Spinal cord (tissue), 10 donors: ENCODE results near the gene TCF25. TPM values are rescaled to one million over a fixed set of nuclear protein-coding genes. Genes with fewer than 3 reads are reported as not detected.

ENCODE experiments used
- DNase-seq, 6 donors: peaks; one replicate each; pipeline versions ENCODE4 v3.0.0 to v3.0.0-alpha.2; 2013 to 2015; ENCODE audit warnings: low spot score in 6 of 6, low read depth in 4 of 6
- H3K27ac ChIP-seq: one replicate; pipeline ENCODE4 v1.5.1; 2013; ENCODE audit warnings: low read depth, low read length, control low read depth
- H3K27me3 ChIP-seq: one replicate; pipeline ENCODE4 v1.6.1; 2013; ENCODE audit warnings: low read length; ENCODE audit not compliant: control insufficient read depth, insufficient read depth
- H3K36me3 ChIP-seq: one replicate; pipeline ENCODE4 v1.6.1; 2013; ENCODE audit warnings: low read length; ENCODE audit not compliant: control insufficient read depth, insufficient read depth
- H3K4me1 ChIP-seq: one replicate; pipeline ENCODE4 v1.6.1; 2013; ENCODE audit warnings: low read length; ENCODE audit not compliant: control insufficient read depth, insufficient read depth
- H3K4me3 ChIP-seq: one replicate; pipeline ENCODE4 v1.5.1; 2013; ENCODE audit warnings: low read depth, low read length, control low read depth
- H3K9me3 ChIP-seq: one replicate; pipeline ENCODE4 v1.6.1; 2013; ENCODE audit warnings: low read length; ENCODE audit not compliant: control insufficient read depth, insufficient read depth
- WGBS: methylation state at CpG from one replicate; pipeline ENCODE4 v1.1.5; 2013; ENCODE audit warnings: missing lambda C conversion rate; ENCODE audit not compliant: insufficient coverage; 5-methylcytosine and 5-hydroxymethylcytosine counted together
- polyA plus RNA-seq, 2 donors: library from polyadenylated mRNA; unstranded; fragments of 120-200 nt; gene quantifications; one replicate each; pipeline ENCODE4 v1.2.1, GENCODE V29; 2013; ENCODE audit not compliant: insufficient read length in 2 of 2
- total RNA-seq, 2 donors: library from RNA; depleted of rRNA in 1 of 2; stranded (reverse); fragments of 120-200 nt in 1 of 2; fragments of >200 nt in 1 of 2; gene quantifications; one replicate each; pipeline versions ENCODE4 v1.2.3 to v1.2.4, GENCODE V29; 2013 to 2014
- donor health status: healthy.

TCF25 gene
- total and polyA plus RNA-seq, 4 donors, result 114 to 240 (median 175) TPM

DNA sequence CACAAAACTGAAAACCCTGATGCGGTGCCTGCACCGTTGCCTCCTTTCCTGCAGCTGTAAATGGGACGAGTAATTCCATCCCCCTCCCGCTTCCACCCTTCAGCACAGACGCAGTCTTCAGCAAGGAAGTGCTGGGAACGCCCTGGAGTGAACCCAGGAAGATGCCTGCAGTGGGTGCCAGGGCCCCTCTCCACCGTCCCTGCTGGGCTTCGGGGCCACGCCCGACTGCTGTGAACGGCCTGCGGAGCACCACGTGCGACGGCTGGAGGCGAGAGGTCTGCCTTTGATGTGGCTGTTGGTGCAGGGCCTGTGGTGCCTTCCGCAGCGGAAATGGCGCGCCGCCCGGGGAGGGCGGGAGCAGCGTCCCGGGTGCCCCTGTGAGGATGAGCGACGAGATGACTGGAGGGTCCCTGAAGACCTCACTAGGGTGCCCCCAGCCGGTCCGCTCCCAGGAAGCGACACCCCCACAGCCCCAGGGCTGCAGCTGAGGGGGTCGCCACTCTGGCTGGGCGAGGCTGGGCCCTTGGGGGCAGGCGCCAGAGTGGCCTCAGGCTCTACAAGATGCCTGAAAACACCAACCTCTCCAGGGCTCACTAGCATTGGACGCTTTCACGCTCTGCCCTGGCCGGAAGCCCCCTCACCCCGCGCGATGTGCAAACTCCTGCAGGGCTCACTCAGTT is 44.5 kb downstream of the TCF25 start:
- peak in 3 of 6 donors; percentile 18 to 79 (median 72) for DNase-seq
- Histone ChIP-seq H3K36me3 (peaks cover 33% of the 10 kb centered on the region), H3K27ac (peak overlapping the region; percentile 61), H3K9me3 (no peaks in the 10 kb centered on the region), H3K4me1 (peaks cover 69% of the 10 kb centered on the region), H3K4me3 (peak overlapping the region; percentile 38), H3K27me3 (no peaks in the 10 kb centered on the region)
- under 1% methylated on average over 39 of the region's 39 CpGs for WGBS

DNA sequence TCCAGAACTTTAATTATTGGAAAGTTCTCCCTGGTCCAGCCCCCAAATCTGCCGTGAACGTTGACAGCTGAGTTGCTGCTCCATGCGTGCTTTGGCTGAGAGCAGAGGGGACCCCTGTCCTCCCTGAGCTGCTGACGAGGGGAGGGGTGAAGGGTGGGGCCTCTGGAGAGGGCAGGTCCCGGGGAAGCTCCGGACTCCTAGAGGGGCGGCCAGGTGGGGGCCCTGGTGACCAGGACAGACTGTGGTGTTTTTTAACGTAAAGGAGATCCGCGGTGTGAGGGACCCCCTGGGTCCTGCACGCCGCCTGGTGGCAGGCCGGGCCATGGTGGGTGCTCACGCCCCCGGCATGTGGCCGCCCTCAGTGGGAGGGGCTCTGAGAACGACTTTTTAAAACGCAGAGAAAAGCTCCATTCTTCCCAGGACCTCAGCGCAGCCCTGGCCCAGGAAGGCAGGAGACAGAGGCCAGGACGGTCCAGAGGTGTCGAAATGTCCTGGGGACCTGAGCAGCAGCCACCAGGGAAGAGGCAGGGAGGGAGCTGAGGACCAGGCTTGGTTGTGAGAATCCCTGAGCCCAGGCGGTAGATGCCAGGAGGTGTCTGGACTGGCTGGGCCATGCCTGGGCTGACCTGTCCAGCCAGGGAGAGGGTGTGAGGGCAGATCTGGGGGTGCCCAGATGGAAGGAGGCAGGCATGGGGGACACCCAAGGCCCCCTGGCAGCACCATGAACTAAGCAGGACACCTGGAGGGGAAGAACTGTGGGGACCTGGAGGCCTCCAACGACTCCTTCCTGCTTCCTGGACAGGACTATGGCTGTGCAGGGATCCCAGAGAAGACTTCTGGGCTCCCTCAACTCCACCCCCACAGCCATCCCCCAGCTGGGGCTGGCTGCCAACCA is 45.3 kb downstream of the TCF25 start, which contains the start of gene MC1R:
MC1R (plus strand) TSS at position 410 of the 895 bp plus-strand sequence; CDS start at position 807, 397 bp downstream.
- peaks cover 72% of the 10 kb centered on the region for H3K4me1 ChIP-seq
- peak within 1 kb of the TSS; percentile 38 for H3K4me3 ChIP-seq
- H3K27ac ChIP-seq, result peak within 1 kb of the TSS; percentile 61
- H3K9me3 ChIP-seq, result no peaks in the 10 kb centered on the region
- peaks cover 25% of the 10 kb centered on the region for H3K36me3 ChIP-seq
- DNase-seq, result peak in 2 of 6 donors; percentile 23 to 45
- WGBS, result 9% methylated on average over 22 of the region's 23 CpGs
- no peaks in the 10 kb centered on the region for H3K27me3 ChIP-seq

DNA sequence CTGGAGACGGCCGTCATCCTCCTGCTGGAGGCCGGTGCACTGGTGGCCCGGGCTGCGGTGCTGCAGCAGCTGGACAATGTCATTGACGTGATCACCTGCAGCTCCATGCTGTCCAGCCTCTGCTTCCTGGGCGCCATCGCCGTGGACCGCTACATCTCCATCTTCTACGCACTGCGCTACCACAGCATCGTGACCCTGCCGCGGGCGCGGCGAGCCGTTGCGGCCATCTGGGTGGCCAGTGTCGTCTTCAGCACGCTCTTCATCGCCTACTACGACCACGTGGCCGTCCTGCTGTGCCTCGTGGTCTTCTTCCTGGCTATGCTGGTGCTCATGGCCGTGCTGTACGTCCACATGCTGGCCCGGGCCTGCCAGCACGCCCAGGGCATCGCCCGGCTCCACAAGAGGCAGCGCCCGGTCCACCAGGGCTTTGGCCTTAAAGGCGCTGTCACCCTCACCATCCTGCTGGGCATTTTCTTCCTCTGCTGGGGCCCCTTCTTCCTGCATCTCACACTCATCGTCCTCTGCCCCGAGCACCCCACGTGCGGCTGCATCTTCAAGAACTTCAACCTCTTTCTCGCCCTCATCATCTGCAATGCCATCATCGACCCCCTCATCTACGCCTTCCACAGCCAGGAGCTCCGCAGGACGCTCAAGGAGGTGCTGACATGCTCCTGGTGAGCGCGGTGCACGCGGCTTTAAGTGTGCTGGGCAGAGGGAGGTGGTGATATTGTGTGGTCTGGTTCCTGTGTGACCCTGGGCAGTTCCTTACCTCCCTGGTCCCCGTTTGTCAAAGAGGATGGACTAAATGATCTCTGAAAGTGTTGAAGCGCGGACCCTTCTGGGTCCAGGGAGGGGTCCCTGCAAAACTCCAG is 46.4 kb downstream of the TCF25 start:
- Histone ChIP-seq H3K4me3 (no peak overlapping the region), H3K27me3 (peaks cover 2% of the 10 kb centered on the region), H3K27ac (no peak overlapping the region), H3K36me3 (peaks cover 18% of the 10 kb centered on the region), H3K4me1 (peaks cover 83% of the 10 kb centered on the region), H3K9me3 (no peaks in the 10 kb centered on the region)
- WGBS, result 95% methylated on average over 46 of the region's 52 CpGs
- DNase-seq, result no peak

DNA sequence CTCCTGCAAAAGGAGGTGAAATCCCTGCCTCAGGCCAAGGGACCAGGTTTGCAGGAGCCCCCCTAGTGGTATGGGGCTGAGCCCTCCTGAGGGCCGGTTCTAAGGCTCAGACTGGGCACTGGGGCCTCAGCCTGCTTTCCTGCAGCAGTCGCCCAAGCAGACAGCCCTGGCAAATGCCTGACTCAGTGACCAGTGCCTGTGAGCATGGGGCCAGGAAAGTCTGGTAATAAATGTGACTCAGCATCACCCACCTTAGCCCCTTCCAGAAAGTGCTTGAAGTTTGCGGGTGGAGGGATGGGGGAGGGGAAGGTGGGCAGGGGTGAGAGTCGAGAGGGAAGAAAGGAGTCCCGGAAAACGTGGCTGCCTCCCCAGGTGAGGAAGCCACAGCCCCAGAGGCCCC is 47.3 kb downstream of the TCF25 start:
- 57% methylated on average over 6 of the region's 6 CpGs for WGBS
- Histone ChIP-seq H3K27me3 (peaks cover 2% of the 10 kb centered on the region), H3K27ac (no peak overlapping the region), H3K4me1 (peaks cover 83% of the 10 kb centered on the region), H3K4me3 (no peak overlapping the region), H3K36me3 (peaks cover 12% of the 10 kb centered on the region), H3K9me3 (no peaks in the 10 kb centered on the region)
- no peak for DNase-seq

DNA sequence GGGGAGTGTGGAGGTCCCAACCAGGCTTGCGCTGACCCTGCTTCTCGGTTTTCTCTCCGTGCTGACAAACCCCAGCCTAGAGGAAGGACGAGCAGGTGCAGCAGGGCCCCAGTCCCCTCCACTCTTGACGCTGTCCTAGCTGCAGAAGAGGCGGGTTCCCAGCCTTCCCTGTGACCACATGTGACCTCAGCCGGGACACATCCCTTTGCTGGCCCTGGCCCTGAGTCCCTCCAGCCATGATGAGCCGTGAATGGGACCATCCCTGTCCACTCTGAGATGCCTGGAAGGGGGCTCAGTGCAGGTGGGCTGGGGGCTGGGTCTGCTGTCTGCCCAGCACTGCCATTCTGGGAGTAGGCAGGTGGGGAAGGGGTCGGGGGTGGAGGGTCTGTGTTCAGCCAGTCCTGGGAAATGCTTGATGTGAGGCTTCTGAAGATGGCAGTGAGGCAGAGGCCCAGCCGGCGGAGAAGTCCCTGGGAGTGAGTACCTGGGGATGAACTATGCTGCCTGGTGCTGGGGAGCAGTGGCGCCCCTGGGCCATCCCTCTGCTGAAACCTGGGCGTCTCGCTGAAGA is 47.8 kb downstream of the TCF25 start:
- WGBS, result 46% methylated on average over 14 of the region's 14 CpGs
- Histone ChIP-seq H3K9me3 (no peaks in the 10 kb centered on the region), H3K27ac (peak overlapping the region; percentile 86), H3K27me3 (peaks cover 2% of the 10 kb centered on the region), H3K4me3 (no peak overlapping the region), H3K36me3 (peaks cover 10% of the 10 kb centered on the region), H3K4me1 (peaks cover 83% of the 10 kb centered on the region)
- DNase-seq, result no peak

DNA sequence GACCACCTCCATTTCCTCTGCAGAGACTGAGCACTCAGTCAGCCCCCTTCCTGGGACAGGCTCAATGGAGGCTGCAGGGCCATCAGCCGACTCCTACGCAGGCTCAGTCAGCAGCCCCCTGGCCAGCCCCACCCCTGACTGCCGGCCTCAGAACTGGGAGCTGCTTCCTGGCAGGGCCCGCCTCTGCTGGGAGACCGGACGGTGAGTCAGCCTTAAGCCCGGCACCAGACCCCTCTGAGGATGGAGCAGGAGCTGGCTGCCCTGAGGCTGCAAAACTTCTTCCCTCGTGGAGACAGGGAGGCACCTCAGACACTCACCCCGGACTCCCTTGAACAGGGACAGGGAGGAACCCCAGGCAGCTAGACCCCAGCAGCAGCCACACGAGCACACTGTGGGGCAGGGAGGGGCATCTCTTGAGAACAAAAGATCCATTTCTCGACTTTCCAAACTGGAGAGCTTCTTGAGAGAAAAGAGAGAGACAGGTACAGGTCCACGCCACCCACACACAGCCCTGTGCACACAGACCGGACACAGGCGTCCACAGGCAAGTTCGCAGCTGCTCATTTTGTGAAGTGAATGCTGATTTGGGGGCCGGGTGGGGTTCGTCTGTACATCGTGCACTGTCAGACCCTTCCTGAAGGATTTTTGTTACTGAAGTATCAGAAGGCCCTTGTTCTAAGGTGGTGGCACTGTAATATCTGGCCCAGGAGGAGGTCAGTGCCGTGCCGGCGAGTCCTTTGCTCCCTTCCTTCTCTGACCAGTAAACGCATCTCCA is 48.5 kb downstream of the TCF25 start:
- no peaks in the 10 kb centered on the region for H3K9me3 ChIP-seq
- peaks cover 2% of the 10 kb centered on the region for H3K27me3 ChIP-seq
- peaks cover 10% of the 10 kb centered on the region for H3K36me3 ChIP-seq
- WGBS, result 3% methylated on average over 16 of the region's 22 CpGs
- DNase-seq, result peak in 2 of 6 donors; percentile 71 to 72
- H3K4me3 ChIP-seq, result peak overlapping the region; percentile 77
- H3K4me1 ChIP-seq, result peaks cover 90% of the 10 kb centered on the region
- peak overlapping the region; percentile 86 for H3K27ac ChIP-seq

DNA sequence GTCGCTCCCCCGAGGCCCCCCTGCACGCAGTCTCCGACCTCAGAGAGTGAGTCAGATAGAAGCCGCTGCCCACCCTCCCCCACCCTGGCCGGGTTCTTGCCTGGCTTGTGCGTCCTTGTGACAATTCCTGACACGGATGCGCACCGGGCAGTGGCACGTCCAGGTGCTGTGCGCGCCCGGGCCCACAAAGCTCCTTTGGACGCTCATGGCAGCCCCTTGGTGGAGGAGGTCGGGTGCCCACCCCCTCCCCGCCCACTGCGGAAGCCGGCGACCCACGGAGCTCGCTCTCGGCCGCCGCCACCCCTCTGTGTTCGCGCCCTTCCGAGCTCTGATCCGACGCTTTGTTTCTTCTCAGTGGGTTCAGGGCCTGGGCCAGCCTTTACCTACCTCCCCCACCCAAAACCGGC is 49.1 kb downstream of the TCF25 start:
- WGBS, result 0% methylated on average over 31 of the region's 31 CpGs
- H3K27ac ChIP-seq, result peak overlapping the region; percentile 86
- H3K27me3 ChIP-seq, result peaks cover 2% of the 10 kb centered on the region
- peak in 3 of 6 donors; percentile 39 to 90 (median 84) for DNase-seq
- H3K4me3 ChIP-seq, result peak overlapping the region; percentile 77
- H3K9me3 ChIP-seq, result no peaks in the 10 kb centered on the region
- H3K36me3 ChIP-seq, result peaks cover 11% of the 10 kb centered on the region
- peaks cover 90% of the 10 kb centered on the region for H3K4me1 ChIP-seq

DNA sequence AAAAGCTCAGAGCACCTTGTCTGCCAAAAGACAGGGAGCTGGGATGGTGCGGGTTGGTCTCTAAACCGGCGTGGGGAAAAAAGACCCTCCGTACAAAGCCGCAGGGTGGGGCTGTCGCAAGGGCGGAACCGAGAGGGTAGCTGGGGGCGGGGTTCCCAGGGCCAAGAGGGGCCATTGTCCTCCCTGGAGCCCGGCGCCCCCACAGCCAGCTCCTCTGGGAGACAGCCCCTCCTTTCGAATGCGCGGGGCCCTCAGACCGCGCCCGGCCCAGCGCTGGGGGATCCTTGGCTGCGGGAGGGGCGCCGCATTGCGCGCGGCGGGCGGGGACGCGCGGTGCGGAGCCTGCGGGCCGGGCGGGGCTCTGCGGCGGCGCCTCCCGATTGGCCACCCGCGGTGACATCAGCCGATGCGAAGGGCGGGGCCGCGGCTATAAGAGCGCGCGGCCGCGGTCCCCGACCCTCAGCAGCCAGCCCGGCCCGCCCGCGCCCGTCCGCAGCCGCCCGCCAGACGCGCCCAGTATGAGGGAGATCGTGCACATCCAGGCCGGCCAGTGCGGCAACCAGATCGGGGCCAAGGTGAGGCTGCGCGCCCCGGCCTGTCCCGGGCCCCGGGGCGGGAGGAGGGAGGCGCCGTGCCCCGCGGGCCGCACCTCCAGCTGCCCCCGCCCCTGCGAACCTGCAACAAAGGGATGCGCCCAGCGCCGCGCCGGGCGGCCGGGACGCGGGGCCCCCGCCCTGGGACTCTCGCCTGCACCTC is 49.7 kb downstream of the TCF25 start, which contains the start of gene TUBB3:
TUBB3 (plus strand) TSS at position 459 of the 756 bp plus-strand sequence; CDS start at position 519, 60 bp downstream.
- Histone ChIP-seq H3K9me3 (no peaks in the 10 kb centered on the region), H3K27me3 (peaks cover 2% of the 10 kb centered on the region), H3K4me3 (peak within 1 kb of the TSS; percentile 77), H3K27ac (peak within 1 kb of the TSS; percentile 86), H3K36me3 (peaks cover 16% of the 10 kb centered on the region), H3K4me1 (peaks cover 84% of the 10 kb centered on the region)
- DNase-seq, result peak in 5 of 6 donors; percentile 73 to 97 (median 83)
- under 1% methylated on average over 88 of the region's 88 CpGs for WGBS
